Measurements from ENCODE around the gene UCP3.

Gene UCP3

GRCh38 chr11:74019104-74019738 is 10.3 kb upstream of the UCP3 start:
- no peak overlapping the region for H3K4me3 ChIP-seq (ENCODE audit: control insufficient read depth, low read depth, low read length)
- TF ChIP-seq CTCF (conservative IDR thresholded peaks at IDR 0.05; ENCODE audit: control insufficient read depth, insufficient read depth, low read depth, low read length): no peak

GRCh38 chr11:74018331-74019005 is 9.6 kb upstream of the UCP3 start:
- H3K4me3 ChIP-seq (ENCODE audit: control insufficient read depth, low read depth, low read length): no peak overlapping the region
- peak; percentile 96 for DNase-seq (ENCODE audit: low read depth)
- no peak for TF ChIP-seq CTCF (conservative IDR thresholded peaks at IDR 0.05; ENCODE audit: control insufficient read depth, insufficient read depth, low read depth, low read length)

More at GRCh38 chr11:74019104-74019738, 10.3 kb upstream of the UCP3 start:
- peak; percentile 15 for DNase-seq (ENCODE audit: low read depth)

- no peak for TF ChIP-seq CTCF (conservative IDR thresholded peaks at IDR 0.05; ENCODE audit: control insufficient read depth, insufficient read depth, low read depth, low read length)
- DNase-seq (ENCODE audit: low read depth): no peak
- H3K4me3 ChIP-seq (ENCODE audit: control insufficient read depth, low read depth, low read length): no peak overlapping the region
Observed at GRCh38 chr11:74017631-74018030, 8.7 kb upstream of the UCP3 start.

- no peak for DNase-seq (ENCODE audit: low read depth)
- no peak for TF ChIP-seq CTCF (conservative IDR thresholded peaks at IDR 0.05; ENCODE audit: control insufficient read depth, insufficient read depth, low read depth, low read length)
- no peak overlapping the region for H3K4me3 ChIP-seq (ENCODE audit: control insufficient read depth, low read depth, low read length)
Observed at GRCh38 chr11:74015919-74016684, 7.2 kb upstream of the UCP3 start.

GRCh38 chr11:74014880-74015279 is 6.0 kb upstream of the UCP3 start:
- no peak for TF ChIP-seq CTCF (conservative IDR thresholded peaks at IDR 0.05; ENCODE audit: control insufficient read depth, insufficient read depth, low read depth, low read length)
- no peak overlapping the region for H3K4me3 ChIP-seq (ENCODE audit: control insufficient read depth, low read depth, low read length)

GRCh38 chr11:74013141-74013540 is 4.3 kb upstream of the UCP3 start:
- no peak for TF ChIP-seq CTCF (conservative IDR thresholded peaks at IDR 0.05; ENCODE audit: control insufficient read depth, insufficient read depth, low read depth, low read length)
- no peak for DNase-seq (ENCODE audit: low read depth)
- no peak overlapping the region for H3K4me3 ChIP-seq (ENCODE audit: control insufficient read depth, low read depth, low read length)

More at GRCh38 chr11:74014880-74015279, 6.0 kb upstream of the UCP3 start:
- no peak for DNase-seq (ENCODE audit: low read depth)
